GM19099 (cell line): Measurements from ENCODE around the gene SHC2.

Experiments used
- POLR2A ChIP-seq: IDR thresholded peaks from 3 replicates; pipeline ENCODE4 v1.6.1; 2011; ENCODE audit warnings: low read depth; ENCODE audit not compliant: insufficient read length; ENCODE audit errors: extremely low read depth

SHC2 gene

GRCh38 chr19:496112-496665 lies 35.4 kb upstream of the SHC2 start, which contains the start of gene MADCAM1:
MADCAM1 (plus strand) TSS chr19:496486; CDS start chr19:496500, 14 bp downstream.
- no peak for TF ChIP-seq POLR2A

- TF ChIP-seq POLR2A = no peak
These were observed 34.7 kb upstream of the SHC2 start for GRCh38 chr19:495402-496111.

- TF ChIP-seq POLR2A = no peak
These were observed 34.2 kb upstream of the SHC2 start for GRCh38 chr19:495081-495401.

- TF ChIP-seq POLR2A = no peak
These were observed 33.6 kb upstream of the SHC2 start for GRCh38 chr19:494171-495080.

GRCh38 chr19:493391-494170 lies 32.7 kb upstream of the SHC2 start:
- no peak for TF ChIP-seq POLR2A

- TF ChIP-seq POLR2A = no peak
These were observed 31.3 kb upstream of the SHC2 start for GRCh38 chr19:492091-492531.

- TF ChIP-seq POLR2A = no peak
These were observed 30.4 kb upstream of the SHC2 start for GRCh38 chr19:491146-491741.

GRCh38 chr19:489418-490196 lies 28.8 kb upstream of the SHC2 start:
- no peak for TF ChIP-seq POLR2A

GRCh38 chr19:488505-489417 lies 27.9 kb upstream of the SHC2 start:
- peak; percentile 84 for TF ChIP-seq POLR2A

- no peak for TF ChIP-seq POLR2A
These were observed 24.9 kb upstream of the SHC2 start for GRCh38 chr19:485583-486236.

- TF ChIP-seq POLR2A = no peak
These were observed 24.2 kb upstream of the SHC2 start for GRCh38 chr19:485077-485476.

GRCh38 chr19:484494-484893 lies 23.7 kb upstream of the SHC2 start:
- TF ChIP-seq POLR2A = no peak
